HepG2 (cell line): Measurements from ENCODE around the gene MTTP. TPM values are rescaled to one million over a fixed set of nuclear protein-coding genes. Genes with fewer than 3 reads are reported as not detected.
A peak's percentile ranks its signal among the peaks of the same experiment; 100 is the strongest.

ENCODE experiments used
- DMAP1 ChIP-seq: IDR thresholded peaks from 2 replicates; pipeline ENCODE4 v1.6.1; 2016
- FOXK1 ChIP-seq: sonication (generic); formaldehyde crosslinking; IDR thresholded peaks from 2 replicates; pipeline ENCODE4 v1.4.0; 2020; ENCODE audit warnings: low read depth, missing genetic modification reagents, borderline replicate concordance
- MAFK ChIP-seq, 2 experiments: IDR thresholded peaks in 1 of 2; conservative IDR thresholded peaks in 1 of 2; 2 replicates each; pipeline ENCODE4 v1.6.1; 2011; ENCODE audit warnings: improper control_type of control experiment in 2 of 2, low read length in 2 of 2
- PAWR ChIP-seq: sonication (generic); formaldehyde crosslinking; IDR thresholded peaks from 2 replicates; pipeline ENCODE4 v1.4.0; 2020; ENCODE audit warnings: missing genetic modification reagents, mild to moderate bottlenecking, borderline replicate concordance
- PAX8 ChIP-seq: sonication (generic); formaldehyde crosslinking; IDR thresholded peaks from 2 replicates; pipeline ENCODE4 v1.8.0; 2022; ENCODE audit warnings: mild to moderate bottlenecking, missing genetic modification reagents, borderline replicate concordance
- SAP130 ChIP-seq: IDR thresholded peaks from 2 replicates; pipeline ENCODE4 v1.6.1; 2016; ENCODE audit warnings: low read depth
- ZHX1 ChIP-seq: sonication (generic); formaldehyde crosslinking; IDR thresholded peaks from 2 replicates; pipeline ENCODE4 v1.8.1; 2022; ENCODE audit warnings: low read depth, mild to moderate bottlenecking, missing genetic modification reagents
- ZNF207 ChIP-seq: fragments of 450-650 bp; IDR thresholded peaks from 2 replicates; pipeline ENCODE4 v1.6.1; 2016; ENCODE audit warnings: antibody characterized with exemption, borderline replicate concordance
- ZNF296 ChIP-seq: sonication (generic); formaldehyde crosslinking; conservative IDR thresholded peaks from 2 replicates; pipeline ENCODE4 v1.5.0; 2020; ENCODE audit warnings: mild to moderate bottlenecking, missing genetic modification reagents
- ZNF414 ChIP-seq: sonication (generic); formaldehyde crosslinking; IDR thresholded peaks from 2 replicates; pipeline ENCODE4 v1.5.0; 2020; ENCODE audit warnings: missing genetic modification reagents
- ZNF570 ChIP-seq: sonication (generic); formaldehyde crosslinking; IDR thresholded peaks from 2 replicates; pipeline ENCODE4 v1.4.0; 2020; ENCODE audit warnings: mild to moderate bottlenecking, missing genetic modification reagents, borderline replicate concordance
- ZNF747 ChIP-seq: sonication (generic); formaldehyde crosslinking; IDR thresholded peaks from 2 replicates; pipeline ENCODE4 v1.8.1; 2023; ENCODE audit warnings: missing genetic modification reagents, mild to moderate bottlenecking, borderline replicate concordance
- ZNF749 ChIP-seq: sonication (generic); formaldehyde crosslinking; IDR thresholded peaks from 2 replicates; pipeline ENCODE4 v1.8.0; 2022; ENCODE audit warnings: mild to moderate bottlenecking, missing genetic modification reagents, moderate library complexity, borderline replicate concordance
- ZNF776 ChIP-seq: sonication (generic); formaldehyde crosslinking; IDR thresholded peaks from 2 replicates; pipeline ENCODE4 v1.4.0; 2020; ENCODE audit warnings: mild to moderate bottlenecking, missing genetic modification reagents
- ZSCAN9 ChIP-seq: IDR thresholded peaks from 2 replicates; pipeline ENCODE4 v1.6.1; 2016; ENCODE audit warnings: borderline replicate concordance
- polyA plus RNA-seq, 8 experiments: library from polyadenylated mRNA; depleted of rRNA in 3 of 8; stranded (reverse) in 7 of 8; unstranded in 1 of 8; fragments of >200 nt; fragmentation: Illumina TruSeq in 4 of 8; extraction: Trizol in 4 of 8; gene quantifications; 2 replicates each; pipeline versions ENCODE4 v1.2.1 to v1.2.3, GENCODE V29; 2011 to 2016; ENCODE audit warnings: low read depth in 4 of 8, missing spikeins in 1 of 8, mixed read lengths in 1 of 8; ENCODE audit not compliant: insufficient read depth in 1 of 8
- total RNA-seq, 5 experiments: library from RNA; depleted of rRNA; stranded (reverse); fragments of >200 nt; fragmentation: Illumina TruSeq; extraction: Trizol; gene quantifications; 2 replicates each; pipeline ENCODE4 v1.2.3, GENCODE V29; 2016; ENCODE audit warnings: low read depth in 1 of 5
- TF ChIP-seq, protein P1 (sequence below): sonication (generic); formaldehyde crosslinking; IDR thresholded peaks from 2 replicates; pipeline ENCODE4 v1.5.0; 2020; ENCODE audit warnings: mild to moderate bottlenecking, missing genetic modification reagents, borderline replicate concordance
- TF ChIP-seq, protein P2 (sequence below): sonication (generic); formaldehyde crosslinking; IDR thresholded peaks from 2 replicates; pipeline ENCODE4 v1.5.0; 2020; ENCODE audit warnings: mild to moderate bottlenecking, missing genetic modification reagents
- TF ChIP-seq, protein P3 (sequence below): sonication (generic); formaldehyde crosslinking; IDR thresholded peaks from 2 replicates; pipeline ENCODE4 v1.4.0; 2020; ENCODE audit warnings: missing genetic modification reagents
- TF ChIP-seq, protein P4 (sequence below): fragments of 450-650 bp; IDR thresholded peaks from 2 replicates; pipeline ENCODE4 v1.6.1; 2017

Gene MTTP
- total and polyA plus RNA-seq, 2 of the 13 experiments (the other 11 are each of a cell fraction or from before 2014, with no cell fraction given), result 84.7 to 102 TPM

- TF ChIP-seq ZNF747, result no peak
- no peak for TF ChIP-seq PAX8 (CRISPR knock-in tag)
- TF ChIP-seq ZNF570 (CRISPR knock-in tag), result no peak
- no peak for TF ChIP-seq ZNF207
- peak; percentile 79; the same call in 1 of the 2 replicates for TF ChIP-seq FOXK1
- TF ChIP-seq SAP130 (CRISPR knock-in tag), result peak; percentile 86
- TF ChIP-seq, protein P1, sequence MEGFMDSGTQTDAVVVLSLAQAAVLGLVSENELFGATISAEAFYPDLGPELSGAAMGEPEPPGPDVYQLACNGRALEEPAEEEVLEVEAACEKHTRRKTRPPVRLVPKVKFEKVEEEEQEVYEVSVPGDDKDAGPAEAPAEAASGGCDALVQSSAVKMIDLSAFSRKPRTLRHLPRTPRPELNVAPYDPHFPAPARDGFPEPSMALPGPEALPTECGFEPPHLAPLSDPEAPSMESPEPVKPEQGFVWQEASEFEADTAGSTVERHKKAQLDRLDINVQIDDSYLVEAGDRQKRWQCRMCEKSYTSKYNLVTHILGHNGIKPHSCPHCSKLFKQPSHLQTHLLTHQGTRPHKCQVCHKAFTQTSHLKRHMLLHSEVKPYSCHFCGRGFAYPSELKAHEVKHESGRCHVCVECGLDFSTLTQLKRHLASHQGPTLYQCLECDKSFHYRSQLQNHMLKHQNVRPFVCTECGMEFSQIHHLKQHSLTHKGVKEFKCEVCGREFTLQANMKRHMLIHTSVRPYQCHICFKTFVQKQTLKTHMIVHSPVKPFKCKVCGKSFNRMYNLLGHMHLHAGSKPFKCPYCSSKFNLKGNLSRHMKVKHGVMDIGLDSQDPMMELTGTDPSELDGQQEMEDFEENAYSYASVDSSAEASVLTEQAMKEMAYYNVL (CRISPR knock-in tag), result no peak; the same call in 1 of the 2 replicates
- TF ChIP-seq ZNF749 (CRISPR knock-in tag), result no peak
- TF ChIP-seq, protein P2, sequence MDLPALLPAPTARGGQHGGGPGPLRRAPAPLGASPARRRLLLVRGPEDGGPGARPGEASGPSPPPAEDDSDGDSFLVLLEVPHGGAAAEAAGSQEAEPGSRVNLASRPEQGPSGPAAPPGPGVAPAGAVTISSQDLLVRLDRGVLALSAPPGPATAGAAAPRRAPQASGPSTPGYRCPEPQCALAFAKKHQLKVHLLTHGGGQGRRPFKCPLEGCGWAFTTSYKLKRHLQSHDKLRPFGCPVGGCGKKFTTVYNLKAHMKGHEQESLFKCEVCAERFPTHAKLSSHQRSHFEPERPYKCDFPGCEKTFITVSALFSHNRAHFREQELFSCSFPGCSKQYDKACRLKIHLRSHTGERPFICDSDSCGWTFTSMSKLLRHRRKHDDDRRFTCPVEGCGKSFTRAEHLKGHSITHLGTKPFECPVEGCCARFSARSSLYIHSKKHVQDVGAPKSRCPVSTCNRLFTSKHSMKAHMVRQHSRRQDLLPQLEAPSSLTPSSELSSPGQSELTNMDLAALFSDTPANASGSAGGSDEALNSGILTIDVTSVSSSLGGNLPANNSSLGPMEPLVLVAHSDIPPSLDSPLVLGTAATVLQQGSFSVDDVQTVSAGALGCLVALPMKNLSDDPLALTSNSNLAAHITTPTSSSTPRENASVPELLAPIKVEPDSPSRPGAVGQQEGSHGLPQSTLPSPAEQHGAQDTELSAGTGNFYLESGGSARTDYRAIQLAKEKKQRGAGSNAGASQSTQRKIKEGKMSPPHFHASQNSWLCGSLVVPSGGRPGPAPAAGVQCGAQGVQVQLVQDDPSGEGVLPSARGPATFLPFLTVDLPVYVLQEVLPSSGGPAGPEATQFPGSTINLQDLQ (CRISPR knock-in tag), result no peak
- TF ChIP-seq ZHX1, result no peak
- no peak; the same call in 1 of the 2 replicates for TF ChIP-seq ZSCAN9 (CRISPR knock-in tag)
- no peak for TF ChIP-seq MAFK (conservative IDR thresholded peaks at IDR 0.05 in 1 of 2, IDR thresholded peaks at IDR 0.05 in 1 of 2; ENCODE audit: low read length in 2 of 2)
- TF ChIP-seq ZNF776 (CRISPR knock-in tag), result no peak
- TF ChIP-seq, protein P3, sequence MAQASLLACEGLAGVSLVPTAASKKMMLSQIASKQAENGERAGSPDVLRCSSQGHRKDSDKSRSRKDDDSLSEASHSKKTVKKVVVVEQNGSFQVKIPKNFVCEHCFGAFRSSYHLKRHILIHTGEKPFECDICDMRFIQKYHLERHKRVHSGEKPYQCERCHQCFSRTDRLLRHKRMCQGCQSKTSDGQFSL (CRISPR knock-in tag), result no peak
- TF ChIP-seq, protein P4, sequence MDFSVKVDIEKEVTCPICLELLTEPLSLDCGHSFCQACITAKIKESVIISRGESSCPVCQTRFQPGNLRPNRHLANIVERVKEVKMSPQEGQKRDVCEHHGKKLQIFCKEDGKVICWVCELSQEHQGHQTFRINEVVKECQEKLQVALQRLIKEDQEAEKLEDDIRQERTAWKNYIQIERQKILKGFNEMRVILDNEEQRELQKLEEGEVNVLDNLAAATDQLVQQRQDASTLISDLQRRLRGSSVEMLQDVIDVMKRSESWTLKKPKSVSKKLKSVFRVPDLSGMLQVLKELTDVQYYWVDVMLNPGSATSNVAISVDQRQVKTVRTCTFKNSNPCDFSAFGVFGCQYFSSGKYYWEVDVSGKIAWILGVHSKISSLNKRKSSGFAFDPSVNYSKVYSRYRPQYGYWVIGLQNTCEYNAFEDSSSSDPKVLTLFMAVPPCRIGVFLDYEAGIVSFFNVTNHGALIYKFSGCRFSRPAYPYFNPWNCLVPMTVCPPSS, result no peak
- TF ChIP-seq PAWR (CRISPR knock-in tag), result no peak
- peak; percentile 70; the same call in 1 of the 2 replicates for TF ChIP-seq DMAP1 (CRISPR knock-in tag)
- no peak for TF ChIP-seq ZNF296 (CRISPR knock-in tag)
- TF ChIP-seq ZNF414 (CRISPR knock-in tag), result no peak
These were observed at the start of gene MTTP (continued) for GRCh38 chr4:99574530-99575324.
